Loucy (cell line): ENCODE measurements around the gene SKA1.
A peak's percentile ranks its signal among the peaks of the same experiment; 100 is the strongest.

ENCODE experiments used
- H2AFZ ChIP-seq: fragments of 200-600 bp; sonication (generic); 2 replicates; pipeline ENCODE4 v1.6.0; 2016; ENCODE audit warnings: antibody characterized with exemption, mild to moderate bottlenecking, low read length, moderate library complexity
- H3F3A ChIP-seq: fragments of 200-600 bp; 2 replicates; pipeline ENCODE4 v1.6.0; 2016; ENCODE audit warnings: antibody characterized with exemption, low read depth, mild to moderate bottlenecking
- H3K27me3 ChIP-seq: fragments of 200-600 bp; sonication (generic); 2 replicates; pipeline ENCODE4 v1.6.1; 2014; ENCODE audit warnings: low read length, mild to moderate bottlenecking; ENCODE audit not compliant: insufficient read depth, poor library complexity, severe bottlenecking
- H3K36me3 ChIP-seq: fragments of 200-600 bp; sonication (generic); 2 replicates; pipeline ENCODE4 v1.6.1; 2016; ENCODE audit warnings: low read length; ENCODE audit not compliant: insufficient read depth
- H3K4me1 ChIP-seq: fragments of 200-600 bp; sonication (generic); 2 replicates; pipeline ENCODE4 v1.5.1; 2014; ENCODE audit warnings: low read length, mild to moderate bottlenecking; ENCODE audit not compliant: insufficient read depth, poor library complexity, severe bottlenecking
- H3K4me2 ChIP-seq: fragments of 200-600 bp; sonication (generic); 2 replicates; pipeline ENCODE4 v1.6.0; 2014; ENCODE audit warnings: antibody characterized with exemption, low read length, low read depth, mild to moderate bottlenecking; ENCODE audit not compliant: poor library complexity, severe bottlenecking
- H3K4me3 ChIP-seq: fragments of 200-600 bp; sonication (generic); 2 replicates; pipeline ENCODE4 v1.5.1; 2014; ENCODE audit warnings: low read length, mild to moderate bottlenecking, mixed read lengths; ENCODE audit not compliant: poor library complexity, severe bottlenecking
- H3K79me2 ChIP-seq: fragments of 200-600 bp; sonication (generic); 2 replicates; pipeline ENCODE4 v1.6.1; 2014; ENCODE audit warnings: low read length; ENCODE audit not compliant: insufficient read depth
- H3K9ac ChIP-seq: fragments of 200-600 bp; sonication (generic); 2 replicates; pipeline ENCODE4 v1.6.0; 2014; ENCODE audit warnings: mild to moderate bottlenecking, low read depth, low read length, moderate library complexity; ENCODE audit not compliant: poor library complexity, severe bottlenecking
- H3K9me2 ChIP-seq: fragments of 200-600 bp; sonication (generic); replicated peaks from 2 replicates; pipeline ENCODE4 v1.6.1; 2016; ENCODE audit warnings: low read depth, low read length, mixed read lengths
- H3K9me3 ChIP-seq: fragments of 200-600 bp; sonication (generic); 2 replicates; pipeline ENCODE4 v1.6.1; 2014; ENCODE audit warnings: mild to moderate bottlenecking, antibody characterized with exemption, low read length, low read depth; ENCODE audit not compliant: insufficient read depth
- H4K20me1 ChIP-seq: fragments of 200-600 bp; sonication (generic); 2 replicates; pipeline ENCODE4 v1.6.0; 2014; ENCODE audit warnings: antibody characterized with exemption, low read length, mild to moderate bottlenecking; ENCODE audit not compliant: insufficient read depth, poor library complexity, severe bottlenecking
- CTCF ChIP-seq: fragments of 200-600 bp; sonication (generic); conservative IDR thresholded peaks from 2 replicates; pipeline ENCODE4 v1.5.1; 2014; ENCODE audit warnings: mild to moderate bottlenecking, antibody characterized with exemption, low read length
- EZH2phosphoT487 ChIP-seq: fragments of 200-600 bp; IDR thresholded peaks from 2 replicates; pipeline ENCODE4 v1.6.1; 2018; ENCODE audit warnings: antibody characterized with exemption, mild to moderate bottlenecking, moderate library complexity, borderline replicate concordance

Gene SKA1

GRCh38 chr18:50350699-50351098 lies 24.1 kb upstream of the SKA1 start:
- H2AFZ ChIP-seq: no peak overlapping the region
- H3K4me1 ChIP-seq: no peaks in the 10 kb centered on the region
- no peaks in the 10 kb centered on the region for H3K36me3 ChIP-seq
- H4K20me1 ChIP-seq: no peaks in the 10 kb centered on the region
- no peak overlapping the region for H3K4me3 ChIP-seq
- H3K9ac ChIP-seq: no peak overlapping the region
- TF ChIP-seq CTCF (no peak), EZH2phosphoT487 (no peak)
- no peaks in the 10 kb centered on the region for H3F3A ChIP-seq
- no peaks in the 10 kb centered on the region for H3K79me2 ChIP-seq
- H3K4me2 ChIP-seq: no peak overlapping the region
- no peaks in the 10 kb centered on the region for H3K9me3 ChIP-seq
- H3K9me2 ChIP-seq: no peaks in the 10 kb centered on the region
- H3K27me3 ChIP-seq: peaks cover 5% of the 10 kb centered on the region

- Histone ChIP-seq H3K4me2 (no peak overlapping the region), H3K36me3 (no peaks in the 10 kb centered on the region), H4K20me1 (no peaks in the 10 kb centered on the region), H3K9me2 (no peaks in the 10 kb centered on the region), H3K9me3 (no peaks in the 10 kb centered on the region), H3F3A (no peaks in the 10 kb centered on the region), H3K4me3 (no peak overlapping the region), H3K4me1 (peaks cover 8% of the 10 kb centered on the region), H3K27me3 (peaks cover 5% of the 10 kb centered on the region), H3K9ac (no peak overlapping the region), H3K79me2 (no peaks in the 10 kb centered on the region), H2AFZ (peak overlapping the region; percentile 88)
- TF ChIP-seq CTCF (peak; percentile 41; the same call in 1 of the 2 replicates), EZH2phosphoT487 (no peak)
Observed at GRCh38 chr18:50356036-50356945, 18.6 kb upstream of the SKA1 start.

GRCh38 chr18:50358844-50359243 lies 16.0 kb upstream of the SKA1 start:
- Histone ChIP-seq H3K9ac (no peak overlapping the region), H3K4me3 (no peak overlapping the region), H2AFZ (no peak overlapping the region), H3K79me2 (no peaks in the 10 kb centered on the region), H3F3A (no peaks in the 10 kb centered on the region), H3K4me1 (peaks cover 13% of the 10 kb centered on the region), H3K9me3 (no peaks in the 10 kb centered on the region), H3K36me3 (no peaks in the 10 kb centered on the region), H3K9me2 (no peaks in the 10 kb centered on the region), H3K4me2 (no peak overlapping the region), H3K27me3 (no peaks in the 10 kb centered on the region), H4K20me1 (no peaks in the 10 kb centered on the region)
- TF ChIP-seq EZH2phosphoT487: no peak
- no peak for TF ChIP-seq CTCF
